Liver (tissue), 9 donors: ENCODE measurements around the gene AGPAT3. TPM values are rescaled to one million over a fixed set of nuclear protein-coding genes. Genes with fewer than 3 reads are reported as not detected.

Experiments used
- DNase-seq: peaks from one replicate; pipeline ENCODE4 v3.0.0-alpha.2; 2017; ENCODE audit warnings: low spot score
- H3K27ac ChIP-seq, 2 donors: one replicate each; pipeline ENCODE4 v1.7.0; 2013; ENCODE audit warnings: inconsistent platforms in 2 of 2, low read length in 2 of 2, control low read depth in 1 of 2, low read depth in 1 of 2, mild to moderate bottlenecking in 1 of 2
- H3K27me3 ChIP-seq, 4 donors: one replicate each; pipeline versions ENCODE4 v1.6.1 to v1.7.0; 2013; ENCODE audit warnings: low read length in 3 of 4, inconsistent platforms in 1 of 4, mild to moderate bottlenecking in 1 of 4, moderate library complexity in 1 of 4; ENCODE audit not compliant: control insufficient read depth in 4 of 4, insufficient read depth in 4 of 4
- H3K36me3 ChIP-seq, 4 donors: one replicate each; pipeline versions ENCODE4 v1.6.1 to v1.7.0; 2013; ENCODE audit warnings: low read length in 3 of 4, mild to moderate bottlenecking in 3 of 4, low read depth in 1 of 4, moderate library complexity in 1 of 4; ENCODE audit not compliant: control insufficient read depth in 4 of 4, insufficient read depth in 3 of 4
- H3K4me1 ChIP-seq, 4 donors: one replicate each; pipeline versions ENCODE4 v1.6.1 to v1.7.0; 2013; ENCODE audit warnings: low read length in 3 of 4, mild to moderate bottlenecking in 3 of 4, moderate library complexity in 1 of 4; ENCODE audit not compliant: control insufficient read depth in 4 of 4, insufficient read depth in 4 of 4
- H3K4me3 ChIP-seq, 3 donors: one replicate each; pipeline versions ENCODE4 v1.6.1 to v1.7.0; 2013; ENCODE audit warnings: low read length in 3 of 3, control low read depth in 1 of 3, low read depth in 1 of 3, mild to moderate bottlenecking in 1 of 3
- H3K9ac ChIP-seq, 2 donors: one replicate each; pipeline ENCODE4 v1.7.0; 2013; ENCODE audit warnings: low read length in 2 of 2, mild to moderate bottlenecking in 2 of 2, moderate library complexity in 2 of 2, control low read depth in 1 of 2, low read depth in 1 of 2
- H3K9me3 ChIP-seq, 4 donors: one replicate each; pipeline versions ENCODE4 v1.6.1 to v1.7.0; 2013; ENCODE audit warnings: low read length in 3 of 4; ENCODE audit not compliant: control insufficient read depth in 4 of 4
- ATF3 ChIP-seq: IDR thresholded peaks from 2 replicates; pipeline ENCODE4 v1.6.1; 2016; ENCODE audit warnings: antibody characterized with exemption
- CTCF ChIP-seq: fragments of 150-350 bp; IDR thresholded peaks from 2 replicates; pipeline ENCODE4 v1.5.1; 2017; ENCODE audit warnings: improper control_type of control experiment, low read depth, low read length; ENCODE audit not compliant: missing input control
- EGR1 ChIP-seq, 2 donors: IDR thresholded peaks; 2 replicates each; pipeline ENCODE4 v1.6.1; 2016 to 2018; ENCODE audit warnings: antibody characterized with exemption in 2 of 2, low read depth in 2 of 2
- FOXA1 ChIP-seq: IDR thresholded peaks from 2 replicates; pipeline ENCODE4 v1.6.1; 2016; ENCODE audit warnings: antibody characterized with exemption
- FOXA2 ChIP-seq: IDR thresholded peaks from 2 replicates; pipeline ENCODE4 v1.6.1; 2016; ENCODE audit warnings: antibody characterized with exemption
- GABPA ChIP-seq, 2 donors: IDR thresholded peaks in 1 of 2; conservative IDR thresholded peaks in 1 of 2; 2 replicates each; pipeline ENCODE4 v1.6.1; 2016; ENCODE audit warnings: antibody characterized with exemption in 2 of 2, mild to moderate bottlenecking in 1 of 2, moderate library complexity in 1 of 2
- HNF4A ChIP-seq, 2 donors: conservative IDR thresholded peaks; 2 replicates each; pipeline ENCODE4 v1.6.1; 2016; ENCODE audit warnings: antibody characterized with exemption in 2 of 2, mild to moderate bottlenecking in 2 of 2
- HNF4G ChIP-seq: IDR thresholded peaks from 2 replicates; pipeline ENCODE4 v1.6.1; 2016; ENCODE audit warnings: antibody characterized with exemption
- JUND ChIP-seq, 2 donors: IDR thresholded peaks; 2 replicates each; pipeline ENCODE4 v1.6.1; 2016; ENCODE audit warnings: antibody characterized with exemption in 2 of 2
- MAX ChIP-seq: IDR thresholded peaks from 2 replicates; pipeline ENCODE4 v1.6.1; 2016; ENCODE audit warnings: antibody characterized with exemption
- NR2F2 ChIP-seq: IDR thresholded peaks from 2 replicates; pipeline ENCODE4 v1.6.1; 2016; ENCODE audit warnings: antibody characterized with exemption
- RAD21 ChIP-seq, 2 donors: IDR thresholded peaks; 2 replicates each; pipeline ENCODE4 v1.6.1; 2016; ENCODE audit warnings: antibody characterized with exemption in 2 of 2, mild to moderate bottlenecking in 2 of 2
- REST ChIP-seq: IDR thresholded peaks from 2 replicates; pipeline ENCODE4 v1.6.1; 2016; ENCODE audit warnings: antibody characterized with exemption, mild to moderate bottlenecking
- RXRA ChIP-seq, 2 donors: IDR thresholded peaks; 2 replicates each; pipeline ENCODE4 v1.6.1; 2017 to 2018; ENCODE audit warnings: antibody characterized with exemption in 2 of 2, mild to moderate bottlenecking in 1 of 2
- SP1 ChIP-seq: IDR thresholded peaks from 2 replicates; pipeline ENCODE4 v1.6.1; 2018; ENCODE audit warnings: antibody characterized with exemption, mild to moderate bottlenecking
- TAF1 ChIP-seq: conservative IDR thresholded peaks from 2 replicates; pipeline ENCODE4 v1.6.1; 2016; ENCODE audit warnings: antibody characterized with exemption, mild to moderate bottlenecking
- YY1 ChIP-seq: IDR thresholded peaks from 2 replicates; pipeline ENCODE4 v1.6.1; 2016; ENCODE audit warnings: antibody characterized with exemption, mild to moderate bottlenecking
- ZBTB33 ChIP-seq: IDR thresholded peaks from 2 replicates; pipeline ENCODE4 v1.6.1; 2016; ENCODE audit warnings: antibody characterized with exemption
- WGBS: extraction: QIAGEN DNeasy Blood & Tissue Kit; methylation state at CpG from one replicate; pipeline ENCODE4 v1.1.7; 2013; 5-methylcytosine and 5-hydroxymethylcytosine counted together
- polyA plus RNA-seq, 2 donors: library from polyadenylated mRNA; stranded (reverse) in 1 of 2; unstranded in 1 of 2; fragments of 200-250 nt in 1 of 2; fragments of >200 nt in 1 of 2; fragmentation: Nextera tagmentation in 1 of 2; extraction: Ambion mirVana in 1 of 2; gene quantifications; one replicate each; pipeline versions ENCODE4 v1.2.1 to v1.2.3, GENCODE V29; 2013 to 2015
- total RNA-seq, 2 donors: library from RNA; depleted of rRNA; stranded (reverse); fragments of >200 nt; gene quantifications; one replicate each; pipeline ENCODE4 v1.2.3, GENCODE V29; 2014
- donor health status: healthy.
- donor health status: healthy.
- donor health status: healthy.
- donor health status: healthy.
- donor health status: healthy.

AGPAT3 gene
- total and polyA plus RNA-seq, 4 donors: 32.3 to 148 (median 59.8) TPM

- TF ChIP-seq NR2F2: no peak
- no peak for TF ChIP-seq HNF4A (conservative IDR thresholded peaks at IDR 0.05)
- no peak for TF ChIP-seq HNF4G
- Histone ChIP-seq H3K4me1 (peaks cover 15 to 63% (median 52%) of the 10 kb centered on the region in 4 donors), H3K9me3 (no peaks in the 10 kb centered on the region), H3K27me3 (no peaks in the 10 kb centered on the region), H3K36me3 (no peaks in the 10 kb centered on the region), H3K4me3 (no peak overlapping the region), H3K9ac (no peak overlapping the region), H3K27ac (no peak overlapping the region)
- WGBS: 97% methylated on average over 7 of the region's 7 CpGs
- DNase-seq: no peak
These were observed 54.3 kb downstream of the AGPAT3 start for GRCh38 chr21:43919283-43919682.

- no peaks in the 10 kb centered on the region for H3K36me3 ChIP-seq
- H3K4me1 ChIP-seq: peaks cover 21 to 72% (median 61%) of the 10 kb centered on the region in 4 donors
- H3K9ac ChIP-seq: no peak overlapping the region
- no peak for DNase-seq
- H3K4me3 ChIP-seq: no peak overlapping the region
- TF ChIP-seq YY1: no peak
- TF ChIP-seq GABPA (IDR thresholded peaks at IDR 0.05 in 1 of 2, conservative IDR thresholded peaks at IDR 0.05 in 1 of 2): no peak
- TF ChIP-seq EGR1 (IDR thresholded peaks at IDR 0.05; ENCODE audit: low read depth in 2 of 2): no peak
- no peak for TF ChIP-seq ZBTB33
- TF ChIP-seq RXRA (IDR thresholded peaks at IDR 0.05): peak; percentile 35 to 79
- no peak for TF ChIP-seq FOXA2
- no peak for TF ChIP-seq TAF1
- no peak for TF ChIP-seq NR2F2
- no peak for TF ChIP-seq CTCF
- TF ChIP-seq MAX: no peak
- TF ChIP-seq HNF4A (conservative IDR thresholded peaks at IDR 0.05): peak; percentile 75 to 80
- no peak for TF ChIP-seq RAD21 (IDR thresholded peaks at IDR 0.05)
- no peak for TF ChIP-seq ATF3
- TF ChIP-seq FOXA1: no peak
- TF ChIP-seq HNF4G: peak; percentile 28
- no peak for TF ChIP-seq REST
- peak; percentile 46 for TF ChIP-seq SP1
- TF ChIP-seq JUND (IDR thresholded peaks at IDR 0.05): no peak
- WGBS: 71% methylated on average over 25 of the region's 25 CpGs
- H3K9me3 ChIP-seq: no peaks in the 10 kb centered on the region
- H3K27me3 ChIP-seq: no peaks in the 10 kb centered on the region
- H3K27ac ChIP-seq: peak overlapping the region in 1 of 2 donors; percentile 20
These were observed 55.1 kb downstream of the AGPAT3 start for GRCh38 chr21:43919871-43920801.
